ENCODE results near the gene SHANK2. TPM values are rescaled to one million over a fixed set of nuclear protein-coding genes. Genes with fewer than 3 reads are reported as not detected.

The SHANK2 gene
- total RNA-seq, 4 donors from 2014 or later: 26.2 to 95.5 (median 45.1) TPM

- Histone ChIP-seq H3K36me3 (no peaks in the 10 kb centered on the region), H3K27ac (peak overlapping the region in 1 of 4 donors; percentile 26), H3K4me1 (peaks cover 0 to 24% (median 18%) of the 10 kb centered on the region in 4 donors), H3K9me3 (no peaks in the 10 kb centered on the region), H3K4me3 (no peak overlapping the region), H3K27me3 (no peaks in the 10 kb centered on the region)
- intact Hi-C loops (cut with DNase I; ENCODE audit: low total_unique reads): no loop called here
- TF ChIP-seq EP300 (IDR thresholded peaks at IDR 0.05; ENCODE audit: low read depth): no peak
- TF ChIP-seq POLR2AphosphoS5 (IDR thresholded peaks at IDR 0.05): no peak
- TF ChIP-seq POLR2A (IDR thresholded peaks at IDR 0.05): no peak
- peak in 1 of 5 experiments; percentile 47 for TF ChIP-seq CTCF (IDR thresholded peaks at IDR 0.05)
- 31 to 49% methylated on average over 5 to 21 of the region's 22 CpGs for WGBS, 2 donors (ENCODE audit: low coverage in 1 of 2)
- in situ Hi-C loops (cut with MboI; ENCODE audit: low pct_ligation_motif_present in 1 of 4, low pct_unique_long_range_greater_than_20kb in 1 of 4, low sequenced_read_pairs in 3 of 4): no loop called here
- peak; percentile 75 for DNase-seq
These were observed 13.9 kb upstream of the SHANK2 start for GRCh38 chr11:71266114-71266833.

GRCh38 chr11:71265559-71266092, 13.2 kb upstream of the SHANK2 start:
- no peak for DNase-seq

GRCh38 chr11:71263386-71263785, 11.0 kb upstream of the SHANK2 start:
- Histone ChIP-seq H3K4me3 (no peak overlapping the region), H3K4me1 (peaks cover 0 to 8% (median 5%) of the 10 kb centered on the region in 4 donors), H3K27ac (no peak overlapping the region), H3K36me3 (no peaks in the 10 kb centered on the region), H3K27me3 (no peaks in the 10 kb centered on the region), H3K9me3 (no peaks in the 10 kb centered on the region)
- TF ChIP-seq POLR2A (IDR thresholded peaks at IDR 0.05): no peak
- TF ChIP-seq POLR2AphosphoS5 (IDR thresholded peaks at IDR 0.05): no peak
- no peak for TF ChIP-seq EP300 (IDR thresholded peaks at IDR 0.05; ENCODE audit: low read depth)
- TF ChIP-seq CTCF (IDR thresholded peaks at IDR 0.05): no peak
- intact Hi-C loops (cut with DNase I; ENCODE audit: low total_unique reads) (no loop called here), in situ Hi-C loops (cut with MboI; ENCODE audit: low pct_ligation_motif_present in 1 of 4, low pct_unique_long_range_greater_than_20kb in 1 of 4, low sequenced_read_pairs in 3 of 4) (no loop called here)
- no peak for DNase-seq
- WGBS, 2 donors (ENCODE audit: low coverage in 1 of 2): 52 to 55% methylated on average over 4 of the region's 4 CpGs

More at GRCh38 chr11:71265559-71266092, 13.2 kb upstream of the SHANK2 start:
- TF ChIP-seq CTCF (IDR thresholded peaks at IDR 0.05) (no peak), POLR2AphosphoS5 (IDR thresholded peaks at IDR 0.05) (no peak), POLR2A (IDR thresholded peaks at IDR 0.05) (no peak), EP300 (IDR thresholded peaks at IDR 0.05; ENCODE audit: low read depth) (no peak)
- Histone ChIP-seq H3K27me3 (no peaks in the 10 kb centered on the region), H3K36me3 (no peaks in the 10 kb centered on the region), H3K4me1 (peaks cover 0 to 24% (median 18%) of the 10 kb centered on the region in 4 donors), H3K27ac (peak overlapping the region in 1 of 4 donors; percentile 26), H3K9me3 (no peaks in the 10 kb centered on the region), H3K4me3 (no peak overlapping the region)
- in situ Hi-C loops (cut with MboI; ENCODE audit: low pct_ligation_motif_present in 1 of 4, low pct_unique_long_range_greater_than_20kb in 1 of 4, low sequenced_read_pairs in 3 of 4) (no loop called here), intact Hi-C loops (cut with DNase I; ENCODE audit: low total_unique reads) (no loop called here)
- 87 to 91% methylated on average over 12 to 18 of the region's 18 CpGs for WGBS, 2 donors (ENCODE audit: low coverage in 1 of 2)

- H3K4me1 ChIP-seq: peaks cover 2 to 18% (median 17%) of the 10 kb centered on the region in 4 donors
- TF ChIP-seq EP300 (IDR thresholded peaks at IDR 0.05; ENCODE audit: low read depth): no peak
- TF ChIP-seq POLR2AphosphoS5 (IDR thresholded peaks at IDR 0.05): no peak
- no peak for TF ChIP-seq CTCF (IDR thresholded peaks at IDR 0.05)
- TF ChIP-seq POLR2A (IDR thresholded peaks at IDR 0.05): no peak
- no peak for DNase-seq
- H3K9me3 ChIP-seq: no peaks in the 10 kb centered on the region
- in situ Hi-C loops (cut with MboI; ENCODE audit: low pct_ligation_motif_present in 1 of 4, low pct_unique_long_range_greater_than_20kb in 1 of 4, low sequenced_read_pairs in 3 of 4): no loop called here
- no peak overlapping the region for H3K4me3 ChIP-seq
- H3K36me3 ChIP-seq: no peaks in the 10 kb centered on the region
- 64 to 80% methylated on average over 3 to 11 of the region's 11 CpGs for WGBS, 2 donors (ENCODE audit: low coverage in 1 of 2)
- intact Hi-C loops (cut with DNase I; ENCODE audit: low total_unique reads): no loop called here
- peaks cover 29% of the 10 kb centered on the region for H3K27me3 ChIP-seq
- no peak overlapping the region for H3K27ac ChIP-seq
These were observed 3.6 kb upstream of the SHANK2 start for GRCh38 chr11:71255800-71256479.
